ENCODE data around the gene PDIA6. TPM values are rescaled to one million over a fixed set of nuclear protein-coding genes. Genes with fewer than 3 reads are reported as not detected.

Gene PDIA6
- total and polyA plus RNA-seq, 2 experiments from 2014 or later = 214 to 548 TPM

GRCh38 chr2:10752236-10752635, 60.3 kb downstream of the PDIA6 start:
- H3K4me3 ChIP-seq = no peak overlapping the region
- H3K36me3 ChIP-seq = no peaks in the 10 kb centered on the region

GRCh38 chr2:10750610-10751009, 62.0 kb downstream of the PDIA6 start:
- Histone ChIP-seq H3K27me3 (no peaks in the 10 kb centered on the region), H3K9me3 (ENCODE audit: low read depth) (no peaks in the 10 kb centered on the region), H3K4me1 (ENCODE audit: low read depth) (no peaks in the 10 kb centered on the region), H3K36me3 (no peaks in the 10 kb centered on the region), H3K27ac (no peak overlapping the region), H3K4me3 (no peak overlapping the region)
- TF ChIP-seq CTCF (IDR thresholded peaks at IDR 0.05; ENCODE audit: low read depth, low read length) = no peak
- no peak for DNase-seq (ENCODE audit: low read depth in 1 of 2, low spot score in 1 of 2)

More at GRCh38 chr2:10752236-10752635, 60.3 kb downstream of the PDIA6 start:
- Histone ChIP-seq H3K9me3 (ENCODE audit: low read depth) (no peaks in the 10 kb centered on the region), H3K27me3 (no peaks in the 10 kb centered on the region), H3K27ac (no peak overlapping the region), H3K4me1 (ENCODE audit: low read depth) (no peaks in the 10 kb centered on the region)
- TF ChIP-seq CTCF (IDR thresholded peaks at IDR 0.05; ENCODE audit: low read depth, low read length) = no peak
- no peak for DNase-seq (ENCODE audit: low read depth in 1 of 2, low spot score in 1 of 2)

- no peaks in the 10 kb centered on the region for H3K27me3 ChIP-seq
- H3K9me3 ChIP-seq (ENCODE audit: low read depth) = no peaks in the 10 kb centered on the region
- no peaks in the 10 kb centered on the region for H3K36me3 ChIP-seq
- no peak for DNase-seq (ENCODE audit: low read depth in 1 of 2, low spot score in 1 of 2)
- no peaks in the 10 kb centered on the region for H3K4me1 ChIP-seq (ENCODE audit: low read depth)
- H3K27ac ChIP-seq = no peak overlapping the region
- H3K4me3 ChIP-seq = no peak overlapping the region
- no peak for TF ChIP-seq CTCF (IDR thresholded peaks at IDR 0.05; ENCODE audit: low read depth, low read length)
Observed at GRCh38 chr2:10742666-10743065, 69.9 kb downstream of the PDIA6 start.

- no peak overlapping the region for H3K4me3 ChIP-seq
- no peaks in the 10 kb centered on the region for H3K36me3 ChIP-seq
- no peaks in the 10 kb centered on the region for H3K4me1 ChIP-seq (ENCODE audit: low read depth)
- no peak overlapping the region for H3K27ac ChIP-seq
- no peaks in the 10 kb centered on the region for H3K9me3 ChIP-seq (ENCODE audit: low read depth)
- H3K27me3 ChIP-seq = no peaks in the 10 kb centered on the region
- no peak for DNase-seq (ENCODE audit: low read depth in 1 of 2, low spot score in 1 of 2)
- no peak for TF ChIP-seq CTCF (IDR thresholded peaks at IDR 0.05; ENCODE audit: low read depth, low read length)
Observed at GRCh38 chr2:10741139-10741538, 71.4 kb downstream of the PDIA6 start.

GRCh38 chr2:10740226-10740625, 72.4 kb downstream of the PDIA6 start:
- H3K9me3 ChIP-seq (ENCODE audit: low read depth) = no peaks in the 10 kb centered on the region
- H3K36me3 ChIP-seq = no peaks in the 10 kb centered on the region
- no peaks in the 10 kb centered on the region for H3K27me3 ChIP-seq
- no peak overlapping the region for H3K27ac ChIP-seq
- DNase-seq (ENCODE audit: low read depth in 1 of 2, low spot score in 1 of 2) = peak in 1 of 2 donors; percentile 61
- H3K4me3 ChIP-seq = no peak overlapping the region
- TF ChIP-seq CTCF (IDR thresholded peaks at IDR 0.05; ENCODE audit: low read depth, low read length) = no peak
- H3K4me1 ChIP-seq (ENCODE audit: low read depth) = no peaks in the 10 kb centered on the region

- H3K4me1 ChIP-seq (ENCODE audit: low read depth) = no peaks in the 10 kb centered on the region
- no peak for DNase-seq (ENCODE audit: low read depth in 1 of 2, low spot score in 1 of 2)
- no peaks in the 10 kb centered on the region for H3K27me3 ChIP-seq
- no peak for TF ChIP-seq CTCF (IDR thresholded peaks at IDR 0.05; ENCODE audit: low read depth, low read length)
- H3K9me3 ChIP-seq (ENCODE audit: low read depth) = no peaks in the 10 kb centered on the region
- no peak overlapping the region for H3K27ac ChIP-seq
- H3K4me3 ChIP-seq = no peak overlapping the region
- no peaks in the 10 kb centered on the region for H3K36me3 ChIP-seq
Observed at GRCh38 chr2:10738192-10738591, 74.4 kb downstream of the PDIA6 start.
